Measurements from ENCODE around the gene CPNE7.

The CPNE7 gene

GRCh38 chr16:89545044-89545830 is 30.3 kb upstream of the CPNE7 start:
- Histone ChIP-seq H3K4me3 (replicated peaks; ENCODE audit: insufficient read depth, low read length) (no peak overlapping the region), H3K27me3 (ENCODE audit: insufficient read depth, poor library complexity, severe bottlenecking) (no peaks in the 10 kb centered on the region), H3K27ac (replicated peaks) (no peak overlapping the region)
- no peak for DNase-seq (ENCODE audit: low read depth in 1 of 2, low spot score in 1 of 2)
- TF ChIP-seq CTCF (IDR thresholded peaks at IDR 0.05; ENCODE audit: insufficient read depth, low read length) = no peak
- no peak for TF ChIP-seq GABPA (IDR thresholded peaks at IDR 0.05; ENCODE audit: low read depth)
- TF ChIP-seq SPI1 (IDR thresholded peaks at IDR 0.05; ENCODE audit: borderline replicate concordance, low read depth) = no peak
- no peak for TF ChIP-seq POLR2AphosphoS5 (IDR thresholded peaks at IDR 0.05; ENCODE audit: low read depth)
- TF ChIP-seq REST (IDR thresholded peaks at IDR 0.05; ENCODE audit: insufficient replicate concordance, low read depth) = no peak

- no peak for DNase-seq (ENCODE audit: low read depth in 1 of 2, low spot score in 1 of 2)
- H3K4me3 ChIP-seq (replicated peaks; ENCODE audit: insufficient read depth, low read length) = no peak overlapping the region
- TF ChIP-seq POLR2AphosphoS5 (IDR thresholded peaks at IDR 0.05; ENCODE audit: low read depth) (no peak), SPI1 (IDR thresholded peaks at IDR 0.05; ENCODE audit: borderline replicate concordance, low read depth) (no peak), CTCF (IDR thresholded peaks at IDR 0.05; ENCODE audit: insufficient read depth, low read length) (no peak), GABPA (IDR thresholded peaks at IDR 0.05; ENCODE audit: low read depth) (no peak), REST (IDR thresholded peaks at IDR 0.05; ENCODE audit: insufficient replicate concordance, low read depth) (no peak)
- H3K27me3 ChIP-seq (ENCODE audit: insufficient read depth, poor library complexity, severe bottlenecking) = no peaks in the 10 kb centered on the region
- no peak overlapping the region for H3K27ac ChIP-seq (replicated peaks)
These were observed 29.6 kb upstream of the CPNE7 start for GRCh38 chr16:89545831-89546574.

GRCh38 chr16:89546781-89547180 is 28.8 kb upstream of the CPNE7 start:
- no peak for TF ChIP-seq POLR2AphosphoS5 (IDR thresholded peaks at IDR 0.05; ENCODE audit: low read depth)
- TF ChIP-seq CTCF (IDR thresholded peaks at IDR 0.05; ENCODE audit: insufficient read depth, low read length) = no peak
- no peak for TF ChIP-seq SPI1 (IDR thresholded peaks at IDR 0.05; ENCODE audit: borderline replicate concordance, low read depth)
- Histone ChIP-seq H3K4me3 (replicated peaks; ENCODE audit: insufficient read depth, low read length) (no peak overlapping the region), H3K27me3 (ENCODE audit: insufficient read depth, poor library complexity, severe bottlenecking) (no peaks in the 10 kb centered on the region), H3K27ac (replicated peaks) (no peak overlapping the region)
- DNase-seq (ENCODE audit: low read depth in 1 of 2, low spot score in 1 of 2) = no peak
